SK-N-SH (cell line): ENCODE data around the gene PAK1.

ENCODE experiments used
- CHD2 ChIP-seq: fragments of 150-350 bp; IDR thresholded peaks from 2 replicates; pipeline ENCODE4 v1.6.1; 2018; ENCODE audit warnings: low read length; ENCODE audit not compliant: partially characterized antibody
- EZH2phosphoT487 ChIP-seq: fragments of 200-600 bp; sonication (generic); IDR thresholded peaks from 2 replicates; pipeline ENCODE4 v1.6.1; 2017; ENCODE audit warnings: low read depth, mixed run types, mild to moderate bottlenecking, antibody characterized with exemption, moderate library complexity, borderline replicate concordance
- FOSL2 ChIP-seq: IDR thresholded peaks from 2 replicates; pipeline ENCODE4 v1.4.0; 2012; ENCODE audit warnings: low read depth, mild to moderate bottlenecking, moderate library complexity, borderline replicate concordance
- FOXM1 ChIP-seq: IDR thresholded peaks from 2 replicates; pipeline ENCODE4 v1.4.0; 2012; ENCODE audit warnings: low read depth, mild to moderate bottlenecking
- GABPA ChIP-seq: IDR thresholded peaks from 2 replicates; pipeline ENCODE4 v1.4.0; 2012; ENCODE audit warnings: low read depth, mild to moderate bottlenecking
- MEF2A ChIP-seq: IDR thresholded peaks from 2 replicates; pipeline ENCODE4 v1.4.0; 2012; ENCODE audit warnings: low read depth, borderline replicate concordance
- MXI1 ChIP-seq: IDR thresholded peaks from 2 replicates; pipeline ENCODE4 v1.6.1; 2012; ENCODE audit warnings: mild to moderate bottlenecking, low read depth, low read length, improper control_type of control experiment
- POLR2AphosphoS5 ChIP-seq: IDR thresholded peaks from 2 replicates; pipeline ENCODE4 v1.6.1; 2012; ENCODE audit warnings: low read depth, low read length
- RFX5 ChIP-seq: IDR thresholded peaks from 2 replicates; pipeline ENCODE4 v1.6.1; 2012; ENCODE audit warnings: mild to moderate bottlenecking, improper control_type of control experiment, low read length
- SMC3 ChIP-seq: IDR thresholded peaks from 2 replicates; pipeline ENCODE4 v1.6.1; 2012; ENCODE audit warnings: low read depth, low read length, improper control_type of control experiment
- TF ChIP-seq, protein P1 (sequence below): IDR thresholded peaks from 2 replicates; pipeline ENCODE4 v1.4.0; 2012; ENCODE audit warnings: low read depth
- TF ChIP-seq, protein P2 (sequence below): fragments of 150-350 bp; IDR thresholded peaks from 2 replicates; pipeline ENCODE4 v1.6.1; 2017; ENCODE audit warnings: antibody characterized with exemption, low read length, low read depth, borderline replicate concordance
- TF ChIP-seq, protein P3 (sequence below): fragments of 200-600 bp; sonication (generic); IDR thresholded peaks from 2 replicates; pipeline ENCODE4 v1.6.1; 2017; ENCODE audit warnings: antibody characterized with exemption, mild to moderate bottlenecking, moderate library complexity

DNA sequence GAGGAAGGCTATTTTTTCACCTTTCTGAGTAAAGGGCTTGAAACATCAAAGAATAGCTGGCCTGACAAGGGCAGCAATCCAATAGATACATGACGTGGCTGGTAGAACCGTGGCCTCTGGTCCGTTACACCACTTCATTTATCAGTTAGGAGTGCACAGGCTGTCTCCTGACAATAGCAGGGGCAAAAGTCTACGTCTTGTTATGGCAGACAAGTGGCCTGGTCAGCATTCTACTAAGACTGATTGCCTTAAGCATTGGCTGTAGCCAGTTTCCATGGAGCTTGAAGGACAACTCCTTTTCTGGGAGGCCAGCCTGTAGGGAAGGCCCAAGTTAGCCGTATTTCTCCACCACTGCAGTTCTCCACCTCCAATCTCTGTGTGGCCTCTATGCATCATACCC lies 163.2 kb downstream of the PAK1 start:
- TF ChIP-seq, protein P1, sequence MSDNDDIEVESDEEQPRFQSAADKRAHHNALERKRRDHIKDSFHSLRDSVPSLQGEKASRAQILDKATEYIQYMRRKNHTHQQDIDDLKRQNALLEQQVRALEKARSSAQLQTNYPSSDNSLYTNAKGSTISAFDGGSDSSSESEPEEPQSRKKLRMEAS: no peak
- no peak for TF ChIP-seq SMC3
- no peak for TF ChIP-seq FOSL2
- TF ChIP-seq FOXM1: no peak
- no peak for TF ChIP-seq GABPA
- TF ChIP-seq, protein P2, sequence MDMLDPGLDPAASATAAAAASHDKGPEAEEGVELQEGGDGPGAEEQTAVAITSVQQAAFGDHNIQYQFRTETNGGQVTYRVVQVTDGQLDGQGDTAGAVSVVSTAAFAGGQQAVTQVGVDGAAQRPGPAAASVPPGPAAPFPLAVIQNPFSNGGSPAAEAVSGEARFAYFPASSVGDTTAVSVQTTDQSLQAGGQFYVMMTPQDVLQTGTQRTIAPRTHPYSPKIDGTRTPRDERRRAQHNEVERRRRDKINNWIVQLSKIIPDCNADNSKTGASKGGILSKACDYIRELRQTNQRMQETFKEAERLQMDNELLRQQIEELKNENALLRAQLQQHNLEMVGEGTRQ: no peak
- no peak for TF ChIP-seq RFX5
- TF ChIP-seq, protein P3, sequence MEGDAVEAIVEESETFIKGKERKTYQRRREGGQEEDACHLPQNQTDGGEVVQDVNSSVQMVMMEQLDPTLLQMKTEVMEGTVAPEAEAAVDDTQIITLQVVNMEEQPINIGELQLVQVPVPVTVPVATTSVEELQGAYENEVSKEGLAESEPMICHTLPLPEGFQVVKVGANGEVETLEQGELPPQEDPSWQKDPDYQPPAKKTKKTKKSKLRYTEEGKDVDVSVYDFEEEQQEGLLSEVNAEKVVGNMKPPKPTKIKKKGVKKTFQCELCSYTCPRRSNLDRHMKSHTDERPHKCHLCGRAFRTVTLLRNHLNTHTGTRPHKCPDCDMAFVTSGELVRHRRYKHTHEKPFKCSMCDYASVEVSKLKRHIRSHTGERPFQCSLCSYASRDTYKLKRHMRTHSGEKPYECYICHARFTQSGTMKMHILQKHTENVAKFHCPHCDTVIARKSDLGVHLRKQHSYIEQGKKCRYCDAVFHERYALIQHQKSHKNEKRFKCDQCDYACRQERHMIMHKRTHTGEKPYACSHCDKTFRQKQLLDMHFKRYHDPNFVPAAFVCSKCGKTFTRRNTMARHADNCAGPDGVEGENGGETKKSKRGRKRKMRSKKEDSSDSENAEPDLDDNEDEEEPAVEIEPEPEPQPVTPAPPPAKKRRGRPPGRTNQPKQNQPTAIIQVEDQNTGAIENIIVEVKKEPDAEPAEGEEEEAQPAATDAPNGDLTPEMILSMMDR: no peak
- no peak for TF ChIP-seq POLR2AphosphoS5
- TF ChIP-seq MXI1: no peak
- no peak for TF ChIP-seq EZH2phosphoT487
- no peak for TF ChIP-seq MEF2A
- no peak for TF ChIP-seq CHD2
